BJ (cell line): Measurements from ENCODE around the gene ANKRD45. TPM values are rescaled to one million over a fixed set of nuclear protein-coding genes. Genes with fewer than 3 reads are reported as not detected.

Experiments
- CTCF ChIA-PET: fragments of 350-600 bp; formaldehyde crosslinking; extraction: SDS; loops from one replicate; lab custom pipeline; 2021; ENCODE audit warnings: antibody characterized with exemption, inconsistent platforms; lab: Yijun Ruan, JAX
- POLR2A ChIA-PET: fragments of 300-600 bp; sonication (Branson Sonifier 250); formaldehyde crosslinking; extraction: SDS; loops from one replicate; lab custom pipeline; 2021; ENCODE audit warnings: antibody characterized with exemption; lab: Charles Lee
- DNase-seq: peaks from one replicate; pipeline ENCODE4 v3.0.0-alpha.2; 2011; ENCODE audit warnings: low read depth
- H3K27me3 ChIP-seq: 2 replicates; pipeline ENCODE4 v1.6.0; 2011; ENCODE audit warnings: low read length; ENCODE audit not compliant: control insufficient read depth, insufficient read depth
- H3K36me3 ChIP-seq: 2 replicates; pipeline ENCODE4 v1.5.1; 2011; ENCODE audit warnings: low read length; ENCODE audit not compliant: control insufficient read depth, insufficient read depth
- H3K4me3 ChIP-seq: 2 replicates; pipeline ENCODE4 v1.5.1; 2011; ENCODE audit warnings: low read depth, mild to moderate bottlenecking, control low read depth, low read length
- CTCF ChIP-seq: IDR thresholded peaks from 2 replicates; pipeline ENCODE4 v1.5.1; 2011; ENCODE audit warnings: low read depth, mild to moderate bottlenecking, control low read depth, inconsistent platforms, low read length, moderate library complexity; ENCODE audit not compliant: insufficient read depth
- polyA plus RNA-seq: library from polyadenylated mRNA; depleted of rRNA; stranded (reverse); fragments of >200 nt; gene quantifications from 2 replicates; pipeline ENCODE4 v1.2.3, GENCODE V29; 2011

Gene ANKRD45
- polyA plus RNA-seq, 1 experiment: not detected

GRCh38 chr1:173581383-173582079 is 88.1 kb downstream of the ANKRD45 start:
- no peaks in the 10 kb centered on the region; the same call in 1 of the 2 replicates for H3K27me3 ChIP-seq
- no peak for DNase-seq
- POLR2A ChIA-PET: no interaction called here
- CTCF ChIA-PET: interaction anchor here (1.0 to 1.9 kb wide), 3 partner anchors 11 to 27 kb away, joined by 3 to 5 read pairs (median 4); no protein-coding TSS in a partner anchor
- no peak for TF ChIP-seq CTCF
- H3K36me3 ChIP-seq: no peaks in the 10 kb centered on the region
- H3K4me3 ChIP-seq: no peak overlapping the region

GRCh38 chr1:173580658-173581057 is 89.0 kb downstream of the ANKRD45 start:
- no peaks in the 10 kb centered on the region; the same call in 1 of the 2 replicates for H3K27me3 ChIP-seq
- ChIA-PET CTCF (interaction anchor here (1.9 kb wide), 1 partner anchor 13 kb away, joined by 5 read pairs; no protein-coding TSS in a partner anchor), POLR2A (no interaction called here)
- no peak for TF ChIP-seq CTCF
- no peak overlapping the region for H3K4me3 ChIP-seq
- no peak for DNase-seq
- H3K36me3 ChIP-seq: no peaks in the 10 kb centered on the region

- Histone ChIP-seq H3K4me3 (no peak overlapping the region), H3K36me3 (no peaks in the 10 kb centered on the region), H3K27me3 (no peaks in the 10 kb centered on the region; the same call in 1 of the 2 replicates)
- CTCF ChIA-PET: no interaction called here
- no peak for TF ChIP-seq CTCF
- POLR2A ChIA-PET: no interaction called here
- DNase-seq: no peak
These were observed 89.6 kb downstream of the ANKRD45 start for GRCh38 chr1:173580071-173580470.

GRCh38 chr1:173573596-173573995 is 96.1 kb downstream of the ANKRD45 start:
- POLR2A ChIA-PET: no interaction called here
- CTCF ChIA-PET: no interaction called here

More at GRCh38 chr1:173573596-173573995, 96.1 kb downstream of the ANKRD45 start:
- H3K27me3 ChIP-seq: no peaks in the 10 kb centered on the region; the same call in 1 of the 2 replicates
- DNase-seq: no peak
- no peaks in the 10 kb centered on the region for H3K36me3 ChIP-seq
- H3K4me3 ChIP-seq: no peak overlapping the region
- TF ChIP-seq CTCF: no peak
